OCI-LY1 (cell line): Measurements from ENCODE around the gene NHSL2.

ENCODE experiments used
- H2AFZ ChIP-seq: fragments of 200-600 bp; sonication (generic), shearing (Covaris generic); 2 replicates; pipeline ENCODE4 v1.6.0; 2014; ENCODE audit warnings: antibody characterized with exemption, mild to moderate bottlenecking, low read length
- H3F3A ChIP-seq: fragments of 200-600 bp; sonication (generic), shearing (Covaris generic); 2 replicates; pipeline ENCODE4 v1.6.0; 2014; ENCODE audit warnings: mild to moderate bottlenecking, antibody characterized with exemption, low read length, moderate library complexity; ENCODE audit not compliant: insufficient read depth
- H3K27ac ChIP-seq: fragments of 200-600 bp; sonication (generic); 2 replicates; pipeline ENCODE4 v1.5.1; 2014; ENCODE audit warnings: low read length, mixed run types, mild to moderate bottlenecking, low read depth; ENCODE audit not compliant: poor library complexity, severe bottlenecking
- H3K27me3 ChIP-seq: fragments of 200-600 bp; sonication (generic); 2 replicates; pipeline ENCODE4 v1.6.0; 2014; ENCODE audit warnings: antibody characterized with exemption, mild to moderate bottlenecking, low read length, moderate library complexity; ENCODE audit not compliant: insufficient read depth
- H3K36me3 ChIP-seq: fragments of 200-600 bp; sonication (generic); 2 replicates; pipeline ENCODE4 v1.6.1; 2014; ENCODE audit warnings: mild to moderate bottlenecking, antibody characterized with exemption, low read length, moderate library complexity, mixed read lengths; ENCODE audit not compliant: insufficient read depth
- H3K4me1 ChIP-seq: fragments of 200-600 bp; sonication (generic); 2 replicates; pipeline ENCODE4 v1.5.1; 2014; ENCODE audit warnings: mild to moderate bottlenecking, low read length, moderate library complexity; ENCODE audit not compliant: insufficient read depth, severe bottlenecking
- H3K4me2 ChIP-seq: fragments of 200-600 bp; sonication (generic), shearing (Covaris generic); 2 replicates; pipeline ENCODE4 v1.6.1; 2014; ENCODE audit warnings: low read length
- H3K4me3 ChIP-seq: fragments of 200-600 bp; sonication (generic); 2 replicates; pipeline ENCODE4 v1.5.1; 2014; ENCODE audit warnings: low read length, low read depth, mild to moderate bottlenecking, mixed read lengths; ENCODE audit not compliant: poor library complexity, severe bottlenecking
- H3K79me2 ChIP-seq: fragments of 200-600 bp; shearing (Covaris generic); 2 replicates; pipeline ENCODE4 v1.6.1; 2016; ENCODE audit warnings: mixed run types, low read length, mixed read lengths; ENCODE audit not compliant: insufficient read depth
- H3K9ac ChIP-seq: fragments of 200-600 bp; sonication (generic), shearing (Covaris generic); 2 replicates; pipeline ENCODE4 v1.6.1; 2014; ENCODE audit warnings: mild to moderate bottlenecking, low read length, mixed read lengths
- H3K9me2 ChIP-seq: fragments of 200-600 bp; sonication (generic), shearing (Covaris generic); 2 replicates; pipeline ENCODE4 v1.6.1; 2014; ENCODE audit warnings: low read depth, mild to moderate bottlenecking, low read length, mixed read lengths
- H3K9me3 ChIP-seq: fragments of 200-600 bp; shearing (Covaris generic); 2 replicates; pipeline ENCODE4 v1.6.1; 2014; ENCODE audit warnings: low read length, mixed read lengths
- H4K20me1 ChIP-seq: fragments of 200-600 bp; sonication (generic), shearing (Covaris generic); 2 replicates; pipeline ENCODE4 v1.6.0; 2016; ENCODE audit warnings: mild to moderate bottlenecking, low read length; ENCODE audit not compliant: insufficient read depth
- EZH2 ChIP-seq: fragments of 200-600 bp; sonication (generic), shearing (Covaris generic); IDR thresholded peaks from 2 replicates; pipeline ENCODE4 v1.8.0; 2017; ENCODE audit warnings: borderline replicate concordance, mixed run types, mild to moderate bottlenecking, antibody characterized with exemption, low read length, moderate library complexity, mixed read lengths
- TF ChIP-seq, protein P1 (sequence below): fragments of 200-600 bp; sonication (generic), shearing (Covaris generic); IDR thresholded peaks from 2 replicates; pipeline ENCODE4 v1.5.1; 2017; ENCODE audit warnings: mild to moderate bottlenecking, antibody characterized with exemption, low read length, moderate library complexity, mixed read lengths

NHSL2 gene

GRCh38 chrX:72001471-72001870 is 90.8 kb downstream of the NHSL2 start:
- no peaks in the 10 kb centered on the region for H4K20me1 ChIP-seq
- H3K9me3 ChIP-seq: no peaks in the 10 kb centered on the region
- TF ChIP-seq, protein P1, sequence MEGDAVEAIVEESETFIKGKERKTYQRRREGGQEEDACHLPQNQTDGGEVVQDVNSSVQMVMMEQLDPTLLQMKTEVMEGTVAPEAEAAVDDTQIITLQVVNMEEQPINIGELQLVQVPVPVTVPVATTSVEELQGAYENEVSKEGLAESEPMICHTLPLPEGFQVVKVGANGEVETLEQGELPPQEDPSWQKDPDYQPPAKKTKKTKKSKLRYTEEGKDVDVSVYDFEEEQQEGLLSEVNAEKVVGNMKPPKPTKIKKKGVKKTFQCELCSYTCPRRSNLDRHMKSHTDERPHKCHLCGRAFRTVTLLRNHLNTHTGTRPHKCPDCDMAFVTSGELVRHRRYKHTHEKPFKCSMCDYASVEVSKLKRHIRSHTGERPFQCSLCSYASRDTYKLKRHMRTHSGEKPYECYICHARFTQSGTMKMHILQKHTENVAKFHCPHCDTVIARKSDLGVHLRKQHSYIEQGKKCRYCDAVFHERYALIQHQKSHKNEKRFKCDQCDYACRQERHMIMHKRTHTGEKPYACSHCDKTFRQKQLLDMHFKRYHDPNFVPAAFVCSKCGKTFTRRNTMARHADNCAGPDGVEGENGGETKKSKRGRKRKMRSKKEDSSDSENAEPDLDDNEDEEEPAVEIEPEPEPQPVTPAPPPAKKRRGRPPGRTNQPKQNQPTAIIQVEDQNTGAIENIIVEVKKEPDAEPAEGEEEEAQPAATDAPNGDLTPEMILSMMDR: no peak
- no peak for TF ChIP-seq EZH2
- no peaks in the 10 kb centered on the region for H3K4me1 ChIP-seq
- H3K36me3 ChIP-seq: no peaks in the 10 kb centered on the region
- no peaks in the 10 kb centered on the region for H3K79me2 ChIP-seq
- no peak overlapping the region for H3K4me3 ChIP-seq
- no peak overlapping the region for H3K27ac ChIP-seq
- H3F3A ChIP-seq: no peaks in the 10 kb centered on the region
- H2AFZ ChIP-seq: no peak overlapping the region
- no peak overlapping the region for H3K4me2 ChIP-seq
- no peak overlapping the region for H3K9ac ChIP-seq
- no peaks in the 10 kb centered on the region for H3K9me2 ChIP-seq
- H3K27me3 ChIP-seq: no peaks in the 10 kb centered on the region

- no peak overlapping the region for H3K4me3 ChIP-seq
- H3K9me3 ChIP-seq: no peaks in the 10 kb centered on the region
- H3K9me2 ChIP-seq: no peaks in the 10 kb centered on the region
- no peaks in the 10 kb centered on the region for H4K20me1 ChIP-seq
- H2AFZ ChIP-seq: no peak overlapping the region
- no peaks in the 10 kb centered on the region for H3K36me3 ChIP-seq
- no peaks in the 10 kb centered on the region for H3K4me1 ChIP-seq
- no peak overlapping the region for H3K27ac ChIP-seq
- H3K9ac ChIP-seq: no peak overlapping the region
- H3F3A ChIP-seq: no peaks in the 10 kb centered on the region
- no peak overlapping the region for H3K4me2 ChIP-seq
- H3K27me3 ChIP-seq: no peaks in the 10 kb centered on the region
- TF ChIP-seq, protein P1: no peak
- no peak for TF ChIP-seq EZH2
- H3K79me2 ChIP-seq: no peaks in the 10 kb centered on the region
Observed at GRCh38 chrX:72001906-72002305, 91.3 kb downstream of the NHSL2 start.

DNA sequence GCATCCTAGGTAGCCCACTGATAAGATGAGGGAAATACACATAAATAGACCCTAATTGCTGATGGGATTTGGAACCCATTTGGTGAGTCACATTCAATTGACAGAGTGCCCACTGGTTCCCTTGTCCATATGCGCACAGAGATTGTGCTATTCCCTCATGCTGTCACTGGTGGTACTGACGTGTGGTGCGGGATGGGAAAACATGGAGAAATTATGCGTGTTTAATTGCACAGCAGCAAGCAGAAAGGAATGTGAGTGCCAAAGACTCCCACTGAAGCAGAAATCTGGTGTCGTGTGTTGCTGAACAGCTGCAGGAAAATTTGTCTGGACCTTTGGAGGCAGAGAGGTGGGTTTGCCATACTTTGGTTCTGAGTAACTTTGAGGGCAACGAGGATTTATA is 92.2 kb downstream of the NHSL2 start:
- no peaks in the 10 kb centered on the region for H3K79me2 ChIP-seq
- no peaks in the 10 kb centered on the region for H3K4me1 ChIP-seq
- no peaks in the 10 kb centered on the region for H3F3A ChIP-seq
- no peaks in the 10 kb centered on the region for H3K36me3 ChIP-seq
- no peaks in the 10 kb centered on the region for H3K27me3 ChIP-seq
- no peak overlapping the region for H3K9ac ChIP-seq
- TF ChIP-seq, protein P1: no peak
- TF ChIP-seq EZH2: no peak
- no peak overlapping the region for H3K4me2 ChIP-seq
- H3K4me3 ChIP-seq: no peak overlapping the region
- H4K20me1 ChIP-seq: no peaks in the 10 kb centered on the region
- H3K9me3 ChIP-seq: no peaks in the 10 kb centered on the region
- H3K27ac ChIP-seq: no peak overlapping the region
- no peaks in the 10 kb centered on the region for H3K9me2 ChIP-seq
- no peak overlapping the region for H2AFZ ChIP-seq
